ENCODE measurements around the gene TMEM123. TPM values are rescaled to one million over a fixed set of nuclear protein-coding genes. Genes with fewer than 3 reads are reported as not detected.
"Not testable (repeated sequence)": the region's sequence is repeated elsewhere in the genome, so short reads cannot be mapped to it uniquely, and the experiment has no call there.

Gene TMEM123
- total and polyA plus RNA-seq, 2 donors (not counting 3 experiments of a cell fraction or from before 2014, with no cell fraction given) = 201 to 257 TPM

- FAIRE-seq; POLR2A ChIA-PET; H3K4me1 ChIP-seq (ENCODE audit: control insufficient read depth, extremely low read depth, insufficient read depth, low read length); H2AFZ ChIP-seq (ENCODE audit: low read depth, low read length); DNase-seq (ENCODE audit: low read depth, low spot score); H3K9me1 ChIP-seq (replicated peaks; ENCODE audit: control insufficient read depth, extremely low read depth, insufficient read depth, low read length); BruUV-seq (replicated peaks); H4K20me1 ChIP-seq (replicated peaks; ENCODE audit: control insufficient read depth, extremely low read depth, insufficient read depth, low read length); H3K4me3 ChIP-seq (replicated peaks in 1 of 3; ENCODE audit: insufficient read depth in 1 of 3, low read depth in 1 of 3, low read length in 3 of 3); dilution Hi-C loops (cut with MboI; ENCODE audit: extremely low pct_ligation_motif_present, low sequenced_read_pairs); H3K27me3 ChIP-seq (ENCODE audit: control insufficient read depth in 2 of 2, insufficient read depth in 2 of 2, low read length in 2 of 2); H3K27ac ChIP-seq (ENCODE audit: insufficient read depth, low read depth, low read length); H3K9me3 ChIP-seq (replicated peaks; ENCODE audit: control insufficient read depth, insufficient read depth, low read length); H3K36me3 ChIP-seq (ENCODE audit: control insufficient read depth in 2 of 2, extremely low read depth in 1 of 2, insufficient read depth in 2 of 2, low read length in 2 of 2); intact Hi-C loops (cut with micrococcal nuclease); H3K9ac ChIP-seq (replicated peaks; ENCODE audit: extremely low read depth, insufficient read depth, low read length); H3K4me2 ChIP-seq (ENCODE audit: insufficient read depth, low read length): not testable (repeated sequence)
- H3K79me2 ChIP-seq (ENCODE audit: control insufficient read depth, insufficient read depth, low read length) = peaks cover 80% of the 10 kb centered on the region
- CTCF ChIA-PET = interaction anchor here (1.5 kb wide), 1 partner anchor 11 kb away, joined by 3 read pairs; no protein-coding TSS in a partner anchor
Observed at GRCh38 chr11:102433571-102433970, 19.0 kb downstream of the TMEM123 start.

- DNase-seq (ENCODE audit: low read depth, low spot score); H3K9me3 ChIP-seq (replicated peaks; ENCODE audit: control insufficient read depth, insufficient read depth, low read length); H3K9ac ChIP-seq (replicated peaks; ENCODE audit: extremely low read depth, insufficient read depth, low read length); POLR2A ChIA-PET; H3K9me1 ChIP-seq (replicated peaks; ENCODE audit: control insufficient read depth, extremely low read depth, insufficient read depth, low read length); H3K36me3 ChIP-seq (ENCODE audit: control insufficient read depth in 2 of 2, extremely low read depth in 1 of 2, insufficient read depth in 2 of 2, low read length in 2 of 2); H3K27me3 ChIP-seq (ENCODE audit: control insufficient read depth in 2 of 2, insufficient read depth in 2 of 2, low read length in 2 of 2); H2AFZ ChIP-seq (ENCODE audit: low read depth, low read length); intact Hi-C loops (cut with micrococcal nuclease); H3K4me1 ChIP-seq (ENCODE audit: control insufficient read depth, extremely low read depth, insufficient read depth, low read length); H4K20me1 ChIP-seq (replicated peaks; ENCODE audit: control insufficient read depth, extremely low read depth, insufficient read depth, low read length); H3K27ac ChIP-seq (ENCODE audit: insufficient read depth, low read depth, low read length); BruUV-seq (replicated peaks); H3K4me3 ChIP-seq (replicated peaks in 1 of 3; ENCODE audit: insufficient read depth in 1 of 3, low read depth in 1 of 3, low read length in 3 of 3); FAIRE-seq; H3K4me2 ChIP-seq (ENCODE audit: insufficient read depth, low read length); dilution Hi-C loops (cut with MboI; ENCODE audit: extremely low pct_ligation_motif_present, low sequenced_read_pairs): not testable (repeated sequence)
- peaks cover 76% of the 10 kb centered on the region for H3K79me2 ChIP-seq (ENCODE audit: control insufficient read depth, insufficient read depth, low read length)
- CTCF ChIA-PET = interaction anchor here (1.5 kb wide), 1 partner anchor 10 kb away, joined by 3 read pairs; no protein-coding TSS in a partner anchor
Observed at GRCh38 chr11:102432560-102432959, 20.0 kb downstream of the TMEM123 start.

GRCh38 chr11:102431404-102431803 lies 21.2 kb downstream of the TMEM123 start:
- H3K9me1 ChIP-seq (replicated peaks; ENCODE audit: control insufficient read depth, extremely low read depth, insufficient read depth, low read length) = no peaks in the 10 kb centered on the region
- H3K9me3 ChIP-seq (replicated peaks; ENCODE audit: control insufficient read depth, insufficient read depth, low read length) = no peaks in the 10 kb centered on the region
- no TSS peak for BruUV-seq (replicated peaks)
- no peak overlapping the region for H3K4me3 ChIP-seq (replicated peaks in 1 of 3; ENCODE audit: insufficient read depth in 1 of 3, low read depth in 1 of 3, low read length in 3 of 3)
- FAIRE-seq (no peak), DNase-seq (ENCODE audit: low read depth, low spot score) (no peak)
- H3K9ac ChIP-seq (replicated peaks; ENCODE audit: extremely low read depth, insufficient read depth, low read length) = no peak overlapping the region
- H3K79me2 ChIP-seq (ENCODE audit: control insufficient read depth, insufficient read depth, low read length) = peaks cover 75% of the 10 kb centered on the region
- CTCF ChIA-PET = interaction anchor here (1.1 kb wide), 1 partner anchor 41 kb away, joined by 3 read pairs; no protein-coding TSS in a partner anchor
- POLR2A ChIA-PET = no interaction called here
- H3K27me3 ChIP-seq (ENCODE audit: control insufficient read depth in 2 of 2, insufficient read depth in 2 of 2, low read length in 2 of 2) = no peaks in the 10 kb centered on the region
- dilution Hi-C loops (cut with MboI; ENCODE audit: extremely low pct_ligation_motif_present, low sequenced_read_pairs) (no loop called here), intact Hi-C loops (cut with micrococcal nuclease) (no loop called here)
- no peak overlapping the region for H2AFZ ChIP-seq (ENCODE audit: low read depth, low read length)
- H3K4me1 ChIP-seq (ENCODE audit: control insufficient read depth, extremely low read depth, insufficient read depth, low read length) = no peaks in the 10 kb centered on the region
- no peak overlapping the region for H3K27ac ChIP-seq (ENCODE audit: insufficient read depth, low read depth, low read length)
- no peak overlapping the region for H3K4me2 ChIP-seq (ENCODE audit: insufficient read depth, low read length)
- no peaks in the 10 kb centered on the region for H3K36me3 ChIP-seq (ENCODE audit: control insufficient read depth in 2 of 2, extremely low read depth in 1 of 2, insufficient read depth in 2 of 2, low read length in 2 of 2)
- TF ChIP-seq MAX (IDR thresholded peaks at IDR 0.05; ENCODE audit: insufficient read depth, insufficient read length) = no peak
- TF ChIP-seq POLR2AphosphoS5 (IDR thresholded peaks at IDR 0.05; ENCODE audit: insufficient read depth, low read depth, low read length) = no peak
- TF ChIP-seq EZH2 (IDR thresholded peaks at IDR 0.05; ENCODE audit: borderline replicate concordance, low read depth, low read length, severe bottlenecking) = no peak
- no peak for TF ChIP-seq FOS (IDR thresholded peaks at IDR 0.05; ENCODE audit: borderline replicate concordance, insufficient read depth, low read length)
- TF ChIP-seq, protein P1, sequence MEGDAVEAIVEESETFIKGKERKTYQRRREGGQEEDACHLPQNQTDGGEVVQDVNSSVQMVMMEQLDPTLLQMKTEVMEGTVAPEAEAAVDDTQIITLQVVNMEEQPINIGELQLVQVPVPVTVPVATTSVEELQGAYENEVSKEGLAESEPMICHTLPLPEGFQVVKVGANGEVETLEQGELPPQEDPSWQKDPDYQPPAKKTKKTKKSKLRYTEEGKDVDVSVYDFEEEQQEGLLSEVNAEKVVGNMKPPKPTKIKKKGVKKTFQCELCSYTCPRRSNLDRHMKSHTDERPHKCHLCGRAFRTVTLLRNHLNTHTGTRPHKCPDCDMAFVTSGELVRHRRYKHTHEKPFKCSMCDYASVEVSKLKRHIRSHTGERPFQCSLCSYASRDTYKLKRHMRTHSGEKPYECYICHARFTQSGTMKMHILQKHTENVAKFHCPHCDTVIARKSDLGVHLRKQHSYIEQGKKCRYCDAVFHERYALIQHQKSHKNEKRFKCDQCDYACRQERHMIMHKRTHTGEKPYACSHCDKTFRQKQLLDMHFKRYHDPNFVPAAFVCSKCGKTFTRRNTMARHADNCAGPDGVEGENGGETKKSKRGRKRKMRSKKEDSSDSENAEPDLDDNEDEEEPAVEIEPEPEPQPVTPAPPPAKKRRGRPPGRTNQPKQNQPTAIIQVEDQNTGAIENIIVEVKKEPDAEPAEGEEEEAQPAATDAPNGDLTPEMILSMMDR (IDR thresholded peaks at IDR 0.05; ENCODE audit: extremely low read depth in 1 of 2, insufficient read depth in 1 of 2, low read depth in 1 of 2, low read length in 2 of 2) = no peak
- no peak for TF ChIP-seq POLR2A (IDR thresholded peaks at IDR 0.05; ENCODE audit: low read depth, low read length)
- TF ChIP-seq JUN (IDR thresholded peaks at IDR 0.05; ENCODE audit: borderline replicate concordance, insufficient read depth, insufficient read length, low read depth) = no peak
- no peak for TF ChIP-seq GATA2 (IDR thresholded peaks at IDR 0.05; ENCODE audit: insufficient read depth, insufficient read length, low read depth, low read length)
- TF ChIP-seq MYC (IDR thresholded peaks at IDR 0.05; ENCODE audit: low read depth, low read length) = no peak
- H4K20me1 ChIP-seq (replicated peaks; ENCODE audit: control insufficient read depth, extremely low read depth, insufficient read depth, low read length) = peaks cover 4% of the 10 kb centered on the region
